ENCODE measurements around the gene CNPY1. TPM values are rescaled to one million over a fixed set of nuclear protein-coding genes. Genes with fewer than 3 reads are reported as not detected.

CNPY1 gene
- total RNA-seq, 1 donor = not detected

DNA sequence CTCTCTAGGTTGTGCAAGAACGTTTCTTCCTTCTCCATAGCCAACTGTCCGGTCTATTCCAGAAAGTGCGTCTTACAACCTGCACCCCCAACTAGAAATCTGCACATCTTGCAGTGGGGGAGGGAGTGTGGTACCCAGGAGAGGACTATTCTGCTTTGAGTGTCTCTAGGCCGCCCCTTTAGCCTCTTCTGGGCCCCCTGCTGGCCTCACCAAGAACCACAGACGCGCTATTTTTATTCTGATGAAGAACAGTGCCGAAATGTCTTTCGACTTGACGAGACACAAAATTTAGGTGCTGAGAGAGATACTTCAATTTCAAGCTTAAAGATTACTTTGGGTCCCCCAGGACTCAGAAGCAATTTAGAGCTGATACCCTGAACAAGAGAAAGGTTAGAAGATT lies 1.0 kb downstream of the CNPY1 start:
- DNase-seq (ENCODE audit: low read depth) = no peak
- TF ChIP-seq, protein P1, sequence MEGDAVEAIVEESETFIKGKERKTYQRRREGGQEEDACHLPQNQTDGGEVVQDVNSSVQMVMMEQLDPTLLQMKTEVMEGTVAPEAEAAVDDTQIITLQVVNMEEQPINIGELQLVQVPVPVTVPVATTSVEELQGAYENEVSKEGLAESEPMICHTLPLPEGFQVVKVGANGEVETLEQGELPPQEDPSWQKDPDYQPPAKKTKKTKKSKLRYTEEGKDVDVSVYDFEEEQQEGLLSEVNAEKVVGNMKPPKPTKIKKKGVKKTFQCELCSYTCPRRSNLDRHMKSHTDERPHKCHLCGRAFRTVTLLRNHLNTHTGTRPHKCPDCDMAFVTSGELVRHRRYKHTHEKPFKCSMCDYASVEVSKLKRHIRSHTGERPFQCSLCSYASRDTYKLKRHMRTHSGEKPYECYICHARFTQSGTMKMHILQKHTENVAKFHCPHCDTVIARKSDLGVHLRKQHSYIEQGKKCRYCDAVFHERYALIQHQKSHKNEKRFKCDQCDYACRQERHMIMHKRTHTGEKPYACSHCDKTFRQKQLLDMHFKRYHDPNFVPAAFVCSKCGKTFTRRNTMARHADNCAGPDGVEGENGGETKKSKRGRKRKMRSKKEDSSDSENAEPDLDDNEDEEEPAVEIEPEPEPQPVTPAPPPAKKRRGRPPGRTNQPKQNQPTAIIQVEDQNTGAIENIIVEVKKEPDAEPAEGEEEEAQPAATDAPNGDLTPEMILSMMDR (IDR thresholded peaks at IDR 0.05; ENCODE audit: insufficient read depth, low read length) = no peak
- H3K4me3 ChIP-seq (ENCODE audit: low read depth, low read length) = no peak overlapping the region

DNA sequence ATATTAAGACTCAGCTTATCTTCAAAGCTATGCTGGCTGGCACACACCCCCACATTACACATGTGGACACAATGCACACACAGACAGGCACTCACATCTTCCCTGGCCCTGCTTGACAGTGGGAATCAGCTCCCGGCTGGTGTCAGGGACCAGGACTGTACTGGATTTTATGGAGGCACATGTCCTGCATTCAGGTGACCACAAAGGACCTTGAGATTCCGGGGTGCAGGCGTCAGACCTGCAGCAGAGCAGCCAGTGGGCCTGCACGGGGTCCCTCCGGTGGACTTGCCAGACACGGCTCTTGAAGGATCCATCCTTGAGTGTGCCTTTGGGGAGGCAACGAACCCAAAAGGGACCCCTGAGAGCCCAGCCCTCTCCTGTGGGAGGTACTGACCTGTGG lies 1.9 kb downstream of the CNPY1 start:
- no peak for DNase-seq (ENCODE audit: low read depth)
- TF ChIP-seq, protein P1 (IDR thresholded peaks at IDR 0.05; ENCODE audit: insufficient read depth, low read length) = no peak
- no peak overlapping the region for H3K4me3 ChIP-seq (ENCODE audit: low read depth, low read length)

DNA sequence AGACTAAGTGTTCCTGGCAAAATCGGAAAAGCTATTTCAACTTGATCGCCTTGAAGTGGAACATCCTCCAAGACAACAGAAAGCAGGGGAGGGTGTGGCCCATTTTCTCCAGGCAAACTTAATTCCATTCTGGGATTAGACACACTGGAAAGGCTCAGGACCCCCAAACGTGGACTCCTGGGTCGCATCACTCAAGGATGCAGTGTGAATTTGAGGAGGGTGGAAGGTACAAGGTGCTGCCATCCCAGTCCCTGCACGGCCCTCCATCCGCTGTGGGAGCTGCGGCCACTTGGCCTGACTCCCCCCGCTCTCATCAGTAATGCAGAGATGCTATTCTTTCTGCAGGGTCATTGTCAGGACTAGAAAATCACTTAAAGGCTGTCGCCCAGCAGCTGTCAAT lies 2.4 kb downstream of the CNPY1 start:
- DNase-seq (ENCODE audit: low read depth) = no peak
- H3K4me3 ChIP-seq (ENCODE audit: low read depth, low read length) = no peak overlapping the region
- TF ChIP-seq, protein P1 (IDR thresholded peaks at IDR 0.05; ENCODE audit: insufficient read depth, low read length) = no peak

DNA sequence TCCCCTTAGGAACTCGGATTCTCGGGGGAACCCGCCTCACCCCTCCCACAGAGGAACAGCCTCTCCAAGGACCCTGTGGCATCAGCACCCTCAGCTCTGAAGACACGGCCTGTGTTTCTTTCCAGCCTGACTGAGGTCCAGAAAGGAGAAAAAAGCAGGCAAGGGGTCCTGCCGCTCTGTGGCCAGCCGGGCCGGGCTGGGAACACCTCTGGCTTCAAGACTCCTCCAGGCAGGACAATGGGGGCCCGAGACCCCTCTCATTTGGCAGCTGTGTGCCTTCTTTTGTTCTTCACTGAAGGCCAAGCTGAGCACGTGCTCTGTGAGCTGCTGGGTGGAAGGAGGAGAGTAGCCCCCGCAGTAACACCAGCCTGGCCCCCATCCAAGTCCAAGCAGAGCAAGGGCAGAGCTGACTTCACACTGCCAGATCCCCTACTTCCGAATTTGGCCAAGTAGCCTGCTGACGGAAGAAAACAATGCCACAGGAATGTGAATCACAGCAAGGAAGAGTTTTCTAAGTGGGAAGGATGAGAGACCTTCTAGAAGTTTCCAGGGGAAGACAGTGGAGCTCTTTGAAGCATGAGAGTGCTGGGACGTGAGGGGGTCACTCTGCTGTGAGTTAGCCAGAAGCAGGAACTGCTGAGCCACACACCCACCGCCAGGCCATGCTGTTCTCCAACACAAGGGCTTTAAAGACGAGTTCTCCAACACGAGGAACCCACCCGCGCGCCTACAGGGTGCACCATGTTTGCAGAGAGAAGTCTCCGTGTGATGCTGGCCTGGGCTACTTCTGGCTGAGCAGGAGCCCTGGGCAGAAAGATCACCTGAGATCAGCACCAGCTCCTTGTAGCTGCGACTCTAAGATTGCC lies 3.1 kb downstream of the CNPY1 start:
- H3K4me3 ChIP-seq (ENCODE audit: low read depth, low read length) = no peak overlapping the region
- TF ChIP-seq, protein P1 (IDR thresholded peaks at IDR 0.05; ENCODE audit: insufficient read depth, low read length) = no peak
- DNase-seq (ENCODE audit: low read depth) = no peak

DNA sequence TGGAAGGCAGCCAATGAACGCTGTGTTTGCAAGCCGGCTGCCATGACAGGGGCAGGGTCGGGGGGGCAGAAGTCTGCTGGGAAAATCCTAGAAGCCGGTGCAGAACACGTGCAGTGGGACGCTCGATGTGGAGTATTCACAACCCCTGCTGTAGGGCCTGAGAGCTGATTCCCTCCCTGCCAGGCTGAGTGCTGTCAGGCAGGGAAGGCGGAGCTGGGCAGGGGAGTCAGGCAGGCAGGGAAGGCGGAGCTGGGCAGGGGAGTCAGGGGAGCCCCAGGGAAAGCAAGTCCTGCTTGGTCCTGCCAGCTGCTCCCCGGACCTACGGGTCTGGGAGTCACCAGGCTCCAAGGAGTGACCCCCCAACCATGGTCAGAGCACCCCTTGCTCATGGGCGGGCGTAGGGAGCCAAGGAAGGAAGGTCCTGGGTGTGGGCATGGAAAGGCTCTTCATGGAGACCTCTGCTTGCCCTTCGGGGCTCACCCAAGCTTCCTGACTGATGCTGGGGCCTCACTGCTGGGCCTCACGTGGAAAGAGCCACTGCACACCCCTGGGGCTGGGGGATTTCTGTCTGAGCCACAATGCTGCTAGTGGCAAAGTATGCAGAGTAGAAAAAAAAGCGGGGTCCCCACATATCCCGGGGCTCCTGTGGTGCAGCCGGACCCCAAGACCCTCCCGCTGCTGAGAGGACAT lies 4.2 kb downstream of the CNPY1 start:
- TF ChIP-seq, protein P1 (IDR thresholded peaks at IDR 0.05; ENCODE audit: insufficient read depth, low read length) = no peak

DNA sequence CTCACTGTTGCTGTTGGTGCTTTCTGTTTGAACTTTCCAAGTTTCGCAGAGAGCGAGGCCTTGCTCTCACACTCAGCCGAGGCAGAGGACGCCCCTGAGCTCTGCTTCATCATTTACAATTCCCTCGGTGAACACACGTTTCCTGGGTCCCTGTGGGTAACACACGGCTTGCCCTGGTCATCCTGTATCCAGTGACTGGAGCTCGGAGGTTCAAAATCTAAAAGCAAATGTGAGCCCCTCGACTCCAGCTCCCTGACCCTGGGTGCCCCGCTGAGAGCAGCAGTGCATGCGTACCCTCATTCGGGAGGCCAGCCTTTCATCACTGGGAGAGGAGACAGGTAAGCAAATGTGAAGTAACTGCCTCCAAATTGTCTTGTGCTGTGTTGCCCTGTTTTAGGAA lies 5.8 kb downstream of the CNPY1 start:
- no peak overlapping the region for H3K4me3 ChIP-seq (ENCODE audit: low read depth, low read length)
- DNase-seq (ENCODE audit: low read depth) = no peak
- TF ChIP-seq, protein P1 (IDR thresholded peaks at IDR 0.05; ENCODE audit: insufficient read depth, low read length) = no peak

More for the DNA sequence above, 4.2 kb downstream of the CNPY1 start:
- no peak for DNase-seq (ENCODE audit: low read depth)
- H3K4me3 ChIP-seq (ENCODE audit: low read depth, low read length) = no peak overlapping the region

All from fibroblast of the aortic adventitia (primary cell).